HCT116 (cell line): ENCODE data around the gene RCOR1.

ENCODE experiments used
- CEBPB ChIP-seq: IDR thresholded peaks from 2 replicates; pipeline ENCODE4 v1.6.1; 2012; ENCODE audit warnings: low read depth
- EZH2 ChIP-seq: fragments of 200-600 bp; sonication (generic); IDR thresholded peaks from 2 replicates; pipeline ENCODE4 v1.6.1; 2017; ENCODE audit warnings: antibody characterized with exemption, mixed run types
- POLR2A ChIP-seq: IDR thresholded peaks from 2 replicates; pipeline ENCODE4 v1.7.0; 2011; ENCODE audit warnings: borderline replicate concordance; ENCODE audit not compliant: insufficient read depth, insufficient read length; ENCODE audit errors: extremely low read depth
- YY1 ChIP-seq: IDR thresholded peaks from 2 replicates; pipeline ENCODE4 v1.6.1; 2011; ENCODE audit warnings: low read length, low read depth, moderate library complexity, mild to moderate bottlenecking; ENCODE audit not compliant: insufficient replicate concordance; ENCODE audit errors: extremely low read depth
- ZBTB33 ChIP-seq: IDR thresholded peaks from 2 replicates; pipeline ENCODE4 v1.6.1; 2011; ENCODE audit warnings: mild to moderate bottlenecking, low read length, moderate library complexity; ENCODE audit not compliant: insufficient replicate concordance; ENCODE audit errors: extremely low read depth
- ZNF274 ChIP-seq: fragments of 200-500 bp; sonication (Bioruptor generic); IDR thresholded peaks from 2 replicates; pipeline ENCODE4 v1.6.1; 2014; ENCODE audit warnings: mild to moderate bottlenecking, low read depth, low read length, inconsistent platforms
- TF ChIP-seq, protein P1 (sequence below), 3 experiments: fragments of 200-600 bp in 1 of 3; sonication (generic) in 1 of 3; IDR thresholded peaks in 2 of 3; conservative IDR thresholded peaks in 1 of 3; 2 replicates each; pipeline ENCODE4 v1.5.1; 2012 to 2017; ENCODE audit warnings: low read depth in 2 of 3, low read length in 2 of 3, antibody characterized with exemption in 1 of 3, borderline replicate concordance in 1 of 3, control low read depth in 1 of 3, mild to moderate bottlenecking in 1 of 3, mixed read lengths in 1 of 3, mixed run types in 1 of 3, moderate library complexity in 1 of 3; ENCODE audit not compliant: insufficient read depth in 1 of 3

GRCh38 chr14:102672410-102672960, 80.0 kb downstream of the RCOR1 start:
- no peak for TF ChIP-seq CEBPB
- TF ChIP-seq YY1: no peak
- TF ChIP-seq POLR2A: no peak
- no peak for TF ChIP-seq EZH2
- TF ChIP-seq, protein P1, sequence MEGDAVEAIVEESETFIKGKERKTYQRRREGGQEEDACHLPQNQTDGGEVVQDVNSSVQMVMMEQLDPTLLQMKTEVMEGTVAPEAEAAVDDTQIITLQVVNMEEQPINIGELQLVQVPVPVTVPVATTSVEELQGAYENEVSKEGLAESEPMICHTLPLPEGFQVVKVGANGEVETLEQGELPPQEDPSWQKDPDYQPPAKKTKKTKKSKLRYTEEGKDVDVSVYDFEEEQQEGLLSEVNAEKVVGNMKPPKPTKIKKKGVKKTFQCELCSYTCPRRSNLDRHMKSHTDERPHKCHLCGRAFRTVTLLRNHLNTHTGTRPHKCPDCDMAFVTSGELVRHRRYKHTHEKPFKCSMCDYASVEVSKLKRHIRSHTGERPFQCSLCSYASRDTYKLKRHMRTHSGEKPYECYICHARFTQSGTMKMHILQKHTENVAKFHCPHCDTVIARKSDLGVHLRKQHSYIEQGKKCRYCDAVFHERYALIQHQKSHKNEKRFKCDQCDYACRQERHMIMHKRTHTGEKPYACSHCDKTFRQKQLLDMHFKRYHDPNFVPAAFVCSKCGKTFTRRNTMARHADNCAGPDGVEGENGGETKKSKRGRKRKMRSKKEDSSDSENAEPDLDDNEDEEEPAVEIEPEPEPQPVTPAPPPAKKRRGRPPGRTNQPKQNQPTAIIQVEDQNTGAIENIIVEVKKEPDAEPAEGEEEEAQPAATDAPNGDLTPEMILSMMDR (IDR thresholded peaks at IDR 0.05 in 2 of 3, conservative IDR thresholded peaks at IDR 0.05 in 1 of 3; ENCODE audit: borderline replicate concordance in 1 of 3, insufficient read depth in 1 of 3, low read depth in 2 of 3, low read length in 2 of 3): peak in 2 of 3 experiments; percentile 4 to 47; a peak in 2 of 6 replicates
- TF ChIP-seq ZBTB33: no peak
- TF ChIP-seq ZNF274: no peak
